SH-SY5Y (cell line): Measurements from ENCODE around the gene VAMP2.

Experiments
- GATA2 ChIP-seq: IDR thresholded peaks from 2 replicates; pipeline ENCODE4 v1.6.1; 2011; ENCODE audit warnings: mild to moderate bottlenecking, low read depth, low read length
- GATA3 ChIP-seq: IDR thresholded peaks from 2 replicates; pipeline ENCODE4 v1.6.1; 2011; ENCODE audit warnings: low read depth, mild to moderate bottlenecking, low read length, moderate library complexity

- no peak for TF ChIP-seq GATA2
- TF ChIP-seq GATA3 = no peak
Observed at GRCh38 chr17:8190506-8190905, 27.8 kb upstream of the VAMP2 start.
